ENCODE data around the gene ZFHX2.

- TF ChIP-seq, protein P1, sequence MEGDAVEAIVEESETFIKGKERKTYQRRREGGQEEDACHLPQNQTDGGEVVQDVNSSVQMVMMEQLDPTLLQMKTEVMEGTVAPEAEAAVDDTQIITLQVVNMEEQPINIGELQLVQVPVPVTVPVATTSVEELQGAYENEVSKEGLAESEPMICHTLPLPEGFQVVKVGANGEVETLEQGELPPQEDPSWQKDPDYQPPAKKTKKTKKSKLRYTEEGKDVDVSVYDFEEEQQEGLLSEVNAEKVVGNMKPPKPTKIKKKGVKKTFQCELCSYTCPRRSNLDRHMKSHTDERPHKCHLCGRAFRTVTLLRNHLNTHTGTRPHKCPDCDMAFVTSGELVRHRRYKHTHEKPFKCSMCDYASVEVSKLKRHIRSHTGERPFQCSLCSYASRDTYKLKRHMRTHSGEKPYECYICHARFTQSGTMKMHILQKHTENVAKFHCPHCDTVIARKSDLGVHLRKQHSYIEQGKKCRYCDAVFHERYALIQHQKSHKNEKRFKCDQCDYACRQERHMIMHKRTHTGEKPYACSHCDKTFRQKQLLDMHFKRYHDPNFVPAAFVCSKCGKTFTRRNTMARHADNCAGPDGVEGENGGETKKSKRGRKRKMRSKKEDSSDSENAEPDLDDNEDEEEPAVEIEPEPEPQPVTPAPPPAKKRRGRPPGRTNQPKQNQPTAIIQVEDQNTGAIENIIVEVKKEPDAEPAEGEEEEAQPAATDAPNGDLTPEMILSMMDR (IDR thresholded peaks at IDR 0.05; ENCODE audit: borderline replicate concordance, extremely low read depth, low read length, poor library complexity, severe bottlenecking) = no peak
- no peak for TF ChIP-seq EZH2 (IDR thresholded peaks at IDR 0.05; ENCODE audit: borderline replicate concordance, low read depth, low read length, severe bottlenecking)
Measured at GRCh38 chr14:23600806-23601205, 49.2 kb upstream of the ZFHX2 start.
